ENCODE measurements around the gene PTPRN. TPM values are rescaled to one million over a fixed set of nuclear protein-coding genes. Genes with fewer than 3 reads are reported as not detected.

Gene PTPRN
- total RNA-seq, 1 donor from 2014 or later: not detected

GRCh38 chr2:219278655-219279150, 30.5 kb downstream of the PTPRN start:
- Mint-ChIP-seq H3K27me3 (no peaks in the 10 kb centered on the region), H3K4me3 (peak overlapping the region; percentile 97), H3K4me1 (peaks cover 42% of the 10 kb centered on the region), H3K27ac (peak overlapping the region; percentile 95), H3K9me3 (no peaks in the 10 kb centered on the region), H3K36me3 (ENCODE audit: low read depth) (peaks cover 25% of the 10 kb centered on the region)
- no peak for DNase-seq
- intact Hi-C loops (cut with micrococcal nuclease): loop anchor here (1.0 to 5.0 kb wide), 13 partner anchors 16 to 882 kb away; partner anchors contain the start of genes ABCB6, ANKZF1, ATG9A and CHPF

GRCh38 chr2:219277703-219278654, 31.2 kb downstream of the PTPRN start:
- peak; percentile 93 for DNase-seq
- peak overlapping the region; percentile 97 for H3K4me3 Mint-ChIP-seq
- intact Hi-C loops (cut with micrococcal nuclease): loop anchor here (2.0 to 5.0 kb wide), 5 partner anchors 59 to 881 kb away; partner anchors contain the start of genes ABCB6, CHPF, GMPPA and TMEM198
- no peaks in the 10 kb centered on the region for H3K27me3 Mint-ChIP-seq
- H3K4me1 Mint-ChIP-seq: peaks cover 40% of the 10 kb centered on the region
- peaks cover 19% of the 10 kb centered on the region for H3K36me3 Mint-ChIP-seq (ENCODE audit: low read depth)
- H3K9me3 Mint-ChIP-seq: no peaks in the 10 kb centered on the region
- H3K27ac Mint-ChIP-seq: peak overlapping the region; percentile 95

GRCh38 chr2:219274361-219274921, 34.8 kb downstream of the PTPRN start:
- Mint-ChIP-seq H3K4me1 (peaks cover 16% of the 10 kb centered on the region), H3K27ac (no peak overlapping the region), H3K4me3 (no peak overlapping the region), H3K27me3 (peaks cover 12% of the 10 kb centered on the region), H3K36me3 (ENCODE audit: low read depth) (no peaks in the 10 kb centered on the region), H3K9me3 (no peaks in the 10 kb centered on the region)
- intact Hi-C loops (cut with micrococcal nuclease): no loop called here
- no peak for DNase-seq

- H3K27me3 Mint-ChIP-seq: peaks cover 12% of the 10 kb centered on the region
- intact Hi-C loops (cut with micrococcal nuclease): no loop called here
- H3K4me3 Mint-ChIP-seq: no peak overlapping the region
- H3K9me3 Mint-ChIP-seq: no peaks in the 10 kb centered on the region
- H3K27ac Mint-ChIP-seq: no peak overlapping the region
- peaks cover 16% of the 10 kb centered on the region for H3K4me1 Mint-ChIP-seq
- DNase-seq: no peak
- H3K36me3 Mint-ChIP-seq (ENCODE audit: low read depth): no peaks in the 10 kb centered on the region
These were observed 35.3 kb downstream of the PTPRN start for GRCh38 chr2:219273937-219274336.

GRCh38 chr2:219272995-219273394, 36.2 kb downstream of the PTPRN start:
- Mint-ChIP-seq H3K36me3 (ENCODE audit: low read depth) (no peaks in the 10 kb centered on the region), H3K4me1 (peaks cover 10% of the 10 kb centered on the region)
- intact Hi-C loops (cut with micrococcal nuclease): no loop called here

GRCh38 chr2:219272356-219272755, 36.8 kb downstream of the PTPRN start:
- Mint-ChIP-seq H3K27ac (no peak overlapping the region), H3K36me3 (ENCODE audit: low read depth) (no peaks in the 10 kb centered on the region), H3K4me3 (no peak overlapping the region), H3K9me3 (no peaks in the 10 kb centered on the region), H3K4me1 (peaks cover 3% of the 10 kb centered on the region), H3K27me3 (peaks cover 12% of the 10 kb centered on the region)
- DNase-seq: no peak
- intact Hi-C loops (cut with micrococcal nuclease): no loop called here

More at GRCh38 chr2:219272995-219273394, 36.2 kb downstream of the PTPRN start:
- Mint-ChIP-seq H3K27me3 (peaks cover 12% of the 10 kb centered on the region), H3K4me3 (no peak overlapping the region), H3K9me3 (no peaks in the 10 kb centered on the region), H3K27ac (no peak overlapping the region)
- no peak for DNase-seq

GRCh38 chr2:219271021-219271420, 38.2 kb downstream of the PTPRN start:
- Mint-ChIP-seq H3K27me3 (peaks cover 12% of the 10 kb centered on the region), H3K4me3 (no peak overlapping the region), H3K9me3 (no peaks in the 10 kb centered on the region), H3K36me3 (ENCODE audit: low read depth) (no peaks in the 10 kb centered on the region), H3K27ac (no peak overlapping the region), H3K4me1 (no peaks in the 10 kb centered on the region)
- intact Hi-C loops (cut with micrococcal nuclease): no loop called here
- no peak for DNase-seq

- no peaks in the 10 kb centered on the region for H3K9me3 Mint-ChIP-seq
- no peak for DNase-seq
- no peaks in the 10 kb centered on the region for H3K36me3 Mint-ChIP-seq (ENCODE audit: low read depth)
- no peaks in the 10 kb centered on the region for H3K4me1 Mint-ChIP-seq
- intact Hi-C loops (cut with micrococcal nuclease): no loop called here
- H3K27ac Mint-ChIP-seq: no peak overlapping the region
- peaks cover 12% of the 10 kb centered on the region for H3K27me3 Mint-ChIP-seq
- H3K4me3 Mint-ChIP-seq: no peak overlapping the region
These were observed 39.2 kb downstream of the PTPRN start for GRCh38 chr2:219270055-219270372.

- no peak for DNase-seq
- intact Hi-C loops (cut with micrococcal nuclease): no loop called here
- Mint-ChIP-seq H3K4me3 (no peak overlapping the region), H3K4me1 (no peaks in the 10 kb centered on the region), H3K36me3 (ENCODE audit: low read depth) (no peaks in the 10 kb centered on the region), H3K9me3 (no peaks in the 10 kb centered on the region), H3K27ac (no peak overlapping the region), H3K27me3 (peaks cover 12% of the 10 kb centered on the region)
These were observed 39.7 kb downstream of the PTPRN start for GRCh38 chr2:219269362-219270054.

GRCh38 chr2:219268294-219268693, 40.9 kb downstream of the PTPRN start:
- Mint-ChIP-seq H3K4me3 (no peak overlapping the region), H3K9me3 (no peaks in the 10 kb centered on the region), H3K27me3 (peaks cover 12% of the 10 kb centered on the region), H3K36me3 (ENCODE audit: low read depth) (no peaks in the 10 kb centered on the region), H3K27ac (no peak overlapping the region), H3K4me1 (no peaks in the 10 kb centered on the region)
- intact Hi-C loops (cut with micrococcal nuclease): no loop called here
- no peak for DNase-seq

- Mint-ChIP-seq H3K4me1 (no peaks in the 10 kb centered on the region), H3K27ac (no peak overlapping the region), H3K36me3 (ENCODE audit: low read depth) (no peaks in the 10 kb centered on the region), H3K4me3 (no peak overlapping the region), H3K27me3 (peaks cover 11% of the 10 kb centered on the region), H3K9me3 (no peaks in the 10 kb centered on the region)
- intact Hi-C loops (cut with micrococcal nuclease): no loop called here
- DNase-seq: no peak
These were observed 42.3 kb downstream of the PTPRN start for GRCh38 chr2:219266886-219267285.

- Mint-ChIP-seq H3K27me3 (peaks cover 11% of the 10 kb centered on the region), H3K4me1 (no peaks in the 10 kb centered on the region), H3K9me3 (no peaks in the 10 kb centered on the region), H3K4me3 (no peak overlapping the region), H3K27ac (no peak overlapping the region), H3K36me3 (ENCODE audit: low read depth) (no peaks in the 10 kb centered on the region)
- no peak for DNase-seq
- intact Hi-C loops (cut with micrococcal nuclease): no loop called here
These were observed 43.0 kb downstream of the PTPRN start for GRCh38 chr2:219266232-219266631.

GRCh38 chr2:219261024-219261855, 48.0 kb downstream of the PTPRN start:
- no peaks in the 10 kb centered on the region for H3K36me3 Mint-ChIP-seq (ENCODE audit: low read depth)
- peaks cover 18% of the 10 kb centered on the region for H3K27me3 Mint-ChIP-seq
- H3K4me1 Mint-ChIP-seq: peaks cover 2% of the 10 kb centered on the region
- DNase-seq: no peak
- H3K9me3 Mint-ChIP-seq: no peaks in the 10 kb centered on the region
- no peak overlapping the region for H3K4me3 Mint-ChIP-seq
- no peak overlapping the region for H3K27ac Mint-ChIP-seq
- intact Hi-C loops (cut with micrococcal nuclease): no loop called here
